HFFc6 (cell line): ENCODE measurements around the gene JMJD6. TPM values are rescaled to one million over a fixed set of nuclear protein-coding genes. Genes with fewer than 3 reads are reported as not detected.
"Not testable (repeated sequence)": the region's sequence is repeated elsewhere in the genome, so short reads cannot be mapped to it uniquely, and the experiment has no call there.

Source experiments
- DNase-seq: peaks from one replicate; pipeline ENCODE4 v3.0.0-alpha.2; 2018
- H3K27ac Mint-ChIP-seq: 2 replicates; pipeline ENCODE4 v1.8.0; 2020; ENCODE audit warnings: mild to moderate bottlenecking, mixed read lengths
- H3K27me3 Mint-ChIP-seq: 2 replicates; pipeline ENCODE4 v1.8.0; 2021; ENCODE audit warnings: mild to moderate bottlenecking, moderate library complexity, mixed read lengths; ENCODE audit not compliant: insufficient read depth
- H3K36me3 Mint-ChIP-seq: 2 replicates; pipeline ENCODE4 v1.8.0; 2021; ENCODE audit warnings: low read depth, mixed read lengths
- H3K4me1 Mint-ChIP-seq: 2 replicates; pipeline ENCODE4 v1.8.0; 2020; ENCODE audit warnings: low read depth, mixed read lengths
- H3K4me3 Mint-ChIP-seq: 2 replicates; pipeline ENCODE4 v1.8.0; 2020; ENCODE audit warnings: mild to moderate bottlenecking, moderate library complexity, mixed read lengths
- H3K9me3 Mint-ChIP-seq: 2 replicates; pipeline ENCODE4 v1.8.0; 2020; ENCODE audit warnings: mild to moderate bottlenecking, mixed read lengths
- total RNA-seq, 6 experiments: library from RNA; stranded (reverse); fragmentation: NEBNext Ultra II Directional; extraction: Animal tissue kit (Norgen Biotek cat#: 25700); gene quantifications; 2 replicates in 1 of 6; 3 replicates in 5 of 6; pipeline ENCODE4 v1.2.3, GENCODE V29; 2021
- TF ChIP-seq, protein P1 (sequence below): fragments of 200-600 bp; sonication (generic); IDR thresholded peaks from 2 replicates; pipeline ENCODE4 v1.5.0; 2021; ENCODE audit warnings: antibody characterized with exemption, mild to moderate bottlenecking

JMJD6 gene
- total RNA-seq, 6 experiments from 2014 or later = 32.9 to 44.3 (median 37.3) TPM

DNA sequence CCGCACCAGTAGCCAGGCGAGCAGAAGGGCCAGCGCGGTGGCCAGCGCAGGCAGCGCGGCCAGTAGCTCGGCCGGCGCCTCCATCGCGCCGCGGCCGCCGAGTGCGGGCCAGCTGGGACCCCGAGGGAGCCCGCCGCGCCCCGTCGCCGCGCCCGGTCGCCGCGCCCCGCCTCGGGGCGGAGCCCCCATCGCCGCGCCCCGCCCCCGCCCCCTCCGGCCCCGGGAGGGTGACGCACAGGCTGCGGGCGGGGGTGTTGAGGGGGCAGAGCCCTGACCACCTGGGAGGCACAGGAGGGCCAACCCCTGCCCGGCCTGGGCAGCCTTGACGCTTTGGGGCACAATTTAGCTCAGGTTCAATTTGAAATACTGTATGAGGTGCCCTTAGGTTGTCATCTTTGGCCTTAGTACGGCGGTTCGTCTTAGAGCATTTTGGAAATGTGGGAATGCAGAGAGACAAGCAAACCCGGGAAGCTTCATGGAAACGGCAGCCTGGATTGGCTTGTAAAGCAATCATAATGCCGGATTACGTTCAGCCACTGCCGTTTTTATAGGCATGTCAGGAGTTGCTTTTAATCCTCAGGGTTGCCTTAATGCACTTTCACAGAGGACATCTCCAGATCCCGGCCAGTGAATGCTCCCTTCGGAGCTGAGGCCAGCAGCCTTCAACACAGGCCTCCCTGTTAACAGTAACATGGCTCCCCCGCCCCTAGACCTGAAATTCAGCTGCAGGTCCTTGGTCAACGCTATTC, 15.4 kb downstream of the JMJD6 start, which contains the start of gene MXRA7:
Gene MXRA7 (minus strand): TSS at position 103 of the 749 bp plus-strand sequence. CDS start 19 bp downstream, at position 84.
- Mint-ChIP-seq H3K27me3 (peaks cover 12% of the 10 kb centered on the region), H3K9me3 (no peaks in the 10 kb centered on the region), H3K27ac (peak within 1 kb of the TSS; percentile 99), H3K4me1 (peaks cover 65% of the 10 kb centered on the region), H3K4me3 (peak within 1 kb of the TSS; percentile 99), H3K36me3 (peaks cover 40% of the 10 kb centered on the region)
- DNase-seq = no peak
- TF ChIP-seq, protein P1, sequence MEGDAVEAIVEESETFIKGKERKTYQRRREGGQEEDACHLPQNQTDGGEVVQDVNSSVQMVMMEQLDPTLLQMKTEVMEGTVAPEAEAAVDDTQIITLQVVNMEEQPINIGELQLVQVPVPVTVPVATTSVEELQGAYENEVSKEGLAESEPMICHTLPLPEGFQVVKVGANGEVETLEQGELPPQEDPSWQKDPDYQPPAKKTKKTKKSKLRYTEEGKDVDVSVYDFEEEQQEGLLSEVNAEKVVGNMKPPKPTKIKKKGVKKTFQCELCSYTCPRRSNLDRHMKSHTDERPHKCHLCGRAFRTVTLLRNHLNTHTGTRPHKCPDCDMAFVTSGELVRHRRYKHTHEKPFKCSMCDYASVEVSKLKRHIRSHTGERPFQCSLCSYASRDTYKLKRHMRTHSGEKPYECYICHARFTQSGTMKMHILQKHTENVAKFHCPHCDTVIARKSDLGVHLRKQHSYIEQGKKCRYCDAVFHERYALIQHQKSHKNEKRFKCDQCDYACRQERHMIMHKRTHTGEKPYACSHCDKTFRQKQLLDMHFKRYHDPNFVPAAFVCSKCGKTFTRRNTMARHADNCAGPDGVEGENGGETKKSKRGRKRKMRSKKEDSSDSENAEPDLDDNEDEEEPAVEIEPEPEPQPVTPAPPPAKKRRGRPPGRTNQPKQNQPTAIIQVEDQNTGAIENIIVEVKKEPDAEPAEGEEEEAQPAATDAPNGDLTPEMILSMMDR = no peak

DNA sequence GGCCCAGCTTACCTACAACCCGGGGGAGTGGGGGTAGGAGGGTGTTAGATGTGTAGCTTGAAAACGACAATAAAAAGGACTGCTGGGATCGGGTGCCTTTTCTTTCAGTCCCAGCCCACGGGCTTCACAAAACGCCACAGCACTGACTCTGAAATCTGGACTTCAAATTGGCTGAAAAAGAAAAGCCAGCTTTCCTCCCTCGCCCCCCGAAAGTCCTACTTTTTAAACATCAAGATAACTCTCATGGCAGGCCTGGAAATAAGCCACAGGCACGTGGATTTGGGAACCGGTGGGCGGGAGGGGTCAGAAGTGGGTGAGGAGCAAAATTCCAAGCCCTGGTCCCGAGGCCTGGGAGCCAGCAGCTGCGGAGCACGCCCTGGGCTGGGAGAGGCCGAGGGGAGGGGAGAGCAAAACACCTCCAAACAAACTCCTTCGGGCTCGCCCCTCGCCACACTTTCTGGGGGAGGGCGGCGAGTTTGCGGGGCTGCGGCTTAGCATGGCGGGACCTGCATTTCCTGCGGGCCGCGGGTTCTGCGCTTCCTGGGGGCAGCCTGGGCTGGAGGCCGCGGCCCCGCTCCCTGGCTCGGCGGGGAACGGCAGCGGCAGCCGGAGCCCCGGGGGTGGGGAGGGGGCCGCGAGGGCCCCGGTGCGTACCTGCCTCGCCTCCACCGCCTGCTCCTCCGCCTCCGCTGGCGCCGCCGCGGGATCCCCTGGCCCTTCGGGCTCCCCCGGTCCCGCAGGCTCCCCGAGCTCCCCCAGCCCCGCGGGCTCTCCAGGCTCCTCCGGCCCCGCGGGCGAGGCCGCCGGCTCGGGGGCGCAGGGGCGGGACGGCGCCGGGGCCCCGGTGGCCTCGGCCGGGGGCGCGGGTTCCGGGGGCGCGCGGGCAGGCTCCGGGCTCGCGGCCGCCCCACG, 16.2 kb downstream of the JMJD6 start:
- peak overlapping the region; percentile 99 for H3K4me3 Mint-ChIP-seq
- H3K36me3 Mint-ChIP-seq = peaks cover 34% of the 10 kb centered on the region
- H3K27ac Mint-ChIP-seq = peak overlapping the region; percentile 99
- H3K27me3 Mint-ChIP-seq = peaks cover 12% of the 10 kb centered on the region
- DNase-seq, H3K9me3 Mint-ChIP-seq: not testable (repeated sequence)
- H3K4me1 Mint-ChIP-seq = peaks cover 57% of the 10 kb centered on the region

DNA sequence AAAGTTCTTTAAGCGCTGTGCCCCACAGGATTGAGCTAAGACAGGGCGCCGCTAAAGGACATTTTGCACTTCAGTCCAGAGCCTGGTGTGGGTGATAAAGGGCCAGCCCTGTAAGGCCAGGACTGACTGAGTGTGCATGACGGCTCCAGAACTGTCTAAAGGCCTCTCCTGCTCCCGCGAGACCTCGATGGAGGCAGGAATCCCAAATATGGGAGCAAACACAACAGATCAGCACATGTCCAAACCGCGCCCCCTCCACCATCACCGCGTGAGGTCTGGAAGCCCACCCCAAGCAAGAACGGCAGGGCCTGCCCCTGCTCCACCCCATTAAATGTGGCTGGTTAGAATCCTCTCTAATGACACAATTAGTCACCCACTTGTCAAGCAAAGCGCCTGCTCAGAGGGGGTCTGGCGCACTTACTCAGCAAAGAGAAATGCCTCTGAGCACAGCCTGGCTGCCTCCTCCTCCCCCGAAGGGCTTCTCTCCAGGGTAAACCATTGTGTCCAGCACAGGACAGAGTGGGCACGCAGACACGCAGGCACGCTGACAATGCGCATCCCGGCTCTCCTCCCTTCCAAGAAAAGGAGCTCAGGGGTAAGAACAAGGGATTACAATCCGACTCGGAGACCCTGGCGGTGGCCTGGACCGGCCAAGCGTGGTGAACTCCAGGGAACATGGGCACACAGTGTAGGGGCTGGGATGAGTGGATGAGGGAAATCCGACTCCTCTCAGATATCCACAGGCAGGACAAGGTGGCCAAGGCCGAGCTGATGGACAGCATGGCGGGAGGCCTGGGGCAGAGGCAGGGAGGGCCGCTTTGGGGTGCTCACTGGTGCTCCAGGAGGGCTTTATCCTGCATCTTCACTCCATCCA, 17.1 kb downstream of the JMJD6 start:
- Mint-ChIP-seq H3K4me1 (peaks cover 49% of the 10 kb centered on the region), H3K4me3 (peak overlapping the region; percentile 99), H3K9me3 (no peaks in the 10 kb centered on the region), H3K27ac (peak overlapping the region; percentile 99), H3K36me3 (peaks cover 28% of the 10 kb centered on the region), H3K27me3 (peaks cover 8% of the 10 kb centered on the region)
- DNase-seq = peak; percentile 99
- TF ChIP-seq, protein P1 = no peak

DNA sequence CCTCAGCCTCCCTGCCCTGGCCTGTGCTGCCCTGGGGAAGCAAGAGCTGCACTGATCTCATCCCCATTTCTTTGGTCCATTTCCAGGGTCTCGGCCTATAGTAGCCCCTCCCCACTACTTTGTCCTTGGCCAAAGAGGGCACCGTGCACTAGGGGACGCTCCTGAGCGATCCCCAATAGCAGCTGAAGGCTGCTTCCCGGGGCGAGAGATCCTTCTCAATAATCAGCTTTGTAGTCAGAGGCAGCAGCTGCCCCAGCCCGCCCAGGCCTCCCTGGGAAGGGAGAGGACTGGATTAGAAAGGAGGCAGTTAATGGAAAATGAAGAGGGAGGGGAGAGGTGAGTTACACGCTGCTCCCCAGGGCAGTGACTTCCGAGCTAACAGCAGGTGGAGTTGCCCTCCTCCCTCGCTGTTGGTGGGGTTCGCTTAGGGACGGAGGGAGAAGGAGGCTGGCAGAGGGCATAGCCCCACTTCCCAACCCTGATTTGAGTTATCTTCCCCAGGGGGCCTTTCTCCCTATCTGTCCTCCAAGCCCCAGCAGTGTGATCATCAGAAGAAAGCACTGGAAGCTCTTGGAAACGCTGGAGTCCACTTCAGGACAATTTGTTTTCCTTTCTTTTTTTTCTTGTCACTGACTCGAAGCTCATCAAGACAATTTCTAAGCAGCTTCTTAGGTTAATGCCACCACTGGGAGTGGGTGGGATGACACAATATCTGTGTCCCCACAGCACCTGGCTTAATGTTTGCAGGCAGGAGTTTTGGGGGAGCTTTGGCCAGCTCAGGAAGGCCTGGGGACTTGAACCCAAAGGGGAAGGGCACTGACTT, 18.2 kb downstream of the JMJD6 start:
- Mint-ChIP-seq H3K36me3 (peaks cover 22% of the 10 kb centered on the region), H3K4me3 (peak overlapping the region; percentile 99), H3K27ac (peak overlapping the region; percentile 99), H3K27me3 (peaks cover 8% of the 10 kb centered on the region; the same call in 1 of the 2 replicates), H3K4me1 (peaks cover 40% of the 10 kb centered on the region), H3K9me3 (no peaks in the 10 kb centered on the region)
- TF ChIP-seq, protein P1 = peak; percentile 66; the same call in 1 of the 2 replicates
- DNase-seq = no peak

DNA sequence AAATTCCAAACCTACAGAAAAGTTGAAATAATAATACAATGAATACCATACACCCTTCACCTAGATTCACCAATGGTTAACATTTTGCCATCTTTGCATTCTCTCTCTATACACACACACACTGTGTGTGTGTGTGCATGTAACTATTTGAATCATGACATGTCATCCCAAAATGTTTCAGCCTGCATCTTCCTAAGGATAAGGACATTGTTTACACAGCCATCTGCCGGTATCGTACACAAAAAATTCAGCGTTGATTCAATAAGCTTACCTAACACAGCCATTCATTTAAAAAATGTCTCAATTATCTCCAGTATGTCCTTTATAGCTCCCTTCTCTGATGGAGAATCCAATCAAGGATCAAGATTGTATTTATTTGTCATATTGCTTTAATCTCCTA, 19.6 kb downstream of the JMJD6 start:
- Mint-ChIP-seq H3K4me1 (peaks cover 45% of the 10 kb centered on the region), H3K9me3 (no peaks in the 10 kb centered on the region), H3K27me3 (peaks cover 8% of the 10 kb centered on the region; the same call in 1 of the 2 replicates), H3K36me3 (peaks cover 22% of the 10 kb centered on the region), H3K27ac (no peak overlapping the region), H3K4me3 (no peak overlapping the region)
- TF ChIP-seq, protein P1 = no peak
- DNase-seq = no peak
